PC-3 (cell line): ENCODE results near the gene FOXK2. TPM values are rescaled to one million over a fixed set of nuclear protein-coding genes. Genes with fewer than 3 reads are reported as not detected.
"Not testable (repeated sequence)": the region's sequence is repeated elsewhere in the genome, so short reads cannot be mapped to it uniquely, and the experiment has no call there.

Experiments
- ATAC-seq: fragments of 200-7000 bp; cut with Tn5 transposase; 2 replicates; pipeline ENCODE4 v1.9.1; 2020; ENCODE audit warnings: mild to moderate bottlenecking, moderate library complexity
- BruUV-seq: library from RNA; stranded (reverse); fragments of 400-500 nt; replicated peaks from 2 replicates; lab custom pipeline; 2021; lab: Mats Ljungman, UMichigan
- CTCF ChIA-PET: fragments of 300-600 bp; sonication (Branson Sonifier 250); formaldehyde crosslinking; loops from one replicate; lab custom pipeline; 2022; ENCODE audit warnings: antibody characterized with exemption; lab: Charles Lee
- POLR2A ChIA-PET: fragments of 300-600 bp; sonication (Branson Sonifier 250); formaldehyde crosslinking; loops from one replicate; lab custom pipeline; 2022; ENCODE audit warnings: antibody characterized with exemption; ENCODE audit not compliant: unreplicated experiment; lab: Charles Lee
- DNase-seq: peaks from one replicate; pipeline ENCODE4 v3.0.0-alpha.2; 2015
- H2AFZ ChIP-seq: fragments of 300-600 bp; sonication (generic); 2 replicates; pipeline ENCODE4 v1.6.0; 2016; ENCODE audit warnings: antibody characterized with exemption, low read length
- H3F3A ChIP-seq: fragments of 300-600 bp; sonication (generic); one replicate; pipeline ENCODE4 v1.6.0; 2017; ENCODE audit warnings: antibody characterized with exemption, low read length, control low read depth, mild to moderate bottlenecking; ENCODE audit not compliant: unreplicated experiment
- H3K27ac ChIP-seq: fragments of 300-600 bp; sonication (generic); 2 replicates; pipeline ENCODE4 v1.5.1; 2016; ENCODE audit warnings: mild to moderate bottlenecking, low read length
- H3K27me3 ChIP-seq: fragments of 300-600 bp; sonication (generic); 2 replicates; pipeline ENCODE4 v1.6.1; 2016; ENCODE audit warnings: low read length, mixed read lengths
- H3K36me3 ChIP-seq: fragments of 300-600 bp; sonication (generic); 2 replicates; pipeline ENCODE4 v1.6.1; 2016; ENCODE audit warnings: low read depth, mixed run types, low read length, mixed read lengths
- H3K4me1 ChIP-seq: fragments of 300-600 bp; sonication (generic); 2 replicates; pipeline ENCODE4 v1.5.1; 2016; ENCODE audit warnings: low read length; ENCODE audit not compliant: insufficient read depth
- H3K4me2 ChIP-seq: fragments of 300-600 bp; sonication (generic); 2 replicates; pipeline ENCODE4 v1.6.0; 2016; ENCODE audit warnings: low read length
- H3K4me3 ChIP-seq: fragments of 300-600 bp; sonication (generic); 2 replicates; pipeline ENCODE4 v1.5.1; 2016; ENCODE audit warnings: mild to moderate bottlenecking, low read length, mixed read lengths
- H3K79me2 ChIP-seq: fragments of 300-600 bp; sonication (generic); 2 replicates; pipeline ENCODE4 v1.6.1; 2017; ENCODE audit warnings: low read length, mixed read lengths
- H3K9ac ChIP-seq: fragments of 300-600 bp; sonication (generic); 2 replicates; pipeline ENCODE4 v1.6.0; 2016; ENCODE audit warnings: mild to moderate bottlenecking, low read length
- H3K9me2 ChIP-seq: fragments of 300-600 bp; sonication (generic); replicated peaks from 2 replicates; pipeline ENCODE4 v1.6.1; 2016; ENCODE audit warnings: mixed run types, low read length, mixed read lengths
- H3K9me3 ChIP-seq: fragments of 300-600 bp; sonication (generic); 2 replicates; pipeline ENCODE4 v1.6.1; 2016; ENCODE audit warnings: low read length, mixed read lengths
- H4K20me1 ChIP-seq: fragments of 300-600 bp; sonication (generic); 2 replicates; pipeline ENCODE4 v1.6.1; 2016; ENCODE audit warnings: low read length, mixed read lengths
- EZH2 ChIP-seq: fragments of 300-600 bp; sonication (generic); IDR thresholded peaks from one replicate; pipeline ENCODE4 v1.6.1; 2017; ENCODE audit warnings: antibody characterized with exemption, mild to moderate bottlenecking, low read length; ENCODE audit not compliant: unreplicated experiment
- EZH2phosphoT487 ChIP-seq: fragments of 300-600 bp; sonication (generic); IDR thresholded peaks from 2 replicates; pipeline ENCODE4 v1.6.1; 2018; ENCODE audit warnings: mild to moderate bottlenecking, antibody characterized with exemption, low read length, borderline replicate concordance
- intact Hi-C: fragments of 100-400 bp; cut with micrococcal nuclease; formaldehyde crosslinking; loops from 2 replicates; pipeline ENCODE4 v1.9.0; 2023
- total RNA-seq: library from RNA; depleted of rRNA; stranded (reverse); fragments of >200 nt; gene quantifications from 2 replicates; pipeline ENCODE4 v1.2.3, GENCODE V29; 2014
- TF ChIP-seq, protein P1 (sequence below): fragments of 300-600 bp; sonication (generic); conservative IDR thresholded peaks from 2 replicates; pipeline ENCODE4 v1.5.1; 2017; ENCODE audit warnings: antibody characterized with exemption, low read depth, mild to moderate bottlenecking, low read length

The FOXK2 gene
- total RNA-seq, 1 experiment from 2014 or later = 60.5 TPM

DNA sequence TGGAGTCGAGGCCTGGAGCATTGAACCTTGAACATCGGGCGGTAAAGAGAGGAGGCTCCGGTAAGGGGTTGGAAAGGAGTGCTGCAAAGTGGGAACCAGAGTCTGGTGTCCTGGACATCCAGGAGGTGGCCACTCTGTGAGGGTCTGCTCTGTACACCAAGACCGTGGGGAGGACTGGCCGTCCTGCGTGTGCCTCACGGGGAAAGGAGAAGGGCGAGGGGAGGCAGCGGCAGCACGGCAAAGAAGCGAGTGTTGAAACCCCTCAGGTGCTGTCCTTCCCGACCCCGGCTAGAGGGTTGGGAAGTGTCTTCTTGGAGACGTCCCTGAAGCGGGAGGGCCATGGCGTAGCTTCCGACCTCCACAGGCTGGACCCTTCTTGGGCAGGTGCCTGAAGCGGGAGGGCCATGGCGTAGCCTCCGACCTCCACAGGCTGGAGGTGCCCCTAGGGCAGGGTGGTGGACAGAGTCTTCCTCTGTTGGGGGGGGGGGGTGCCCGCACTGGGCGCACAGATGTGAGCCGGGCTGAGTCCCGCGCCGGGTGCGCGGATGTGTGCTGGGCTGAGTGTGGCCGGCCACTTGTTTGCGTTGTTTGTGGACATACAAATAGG, 42.0 kb downstream of the FOXK2 start:
- intact Hi-C loops = no loop called here
- Histone ChIP-seq H3K9ac (no peak overlapping the region), H3K27me3 (no peaks in the 10 kb centered on the region), H3F3A (peaks cover 3% of the 10 kb centered on the region), H4K20me1 (peaks cover 48% of the 10 kb centered on the region), H3K4me2 (no peak overlapping the region), H3K9me2 (no peaks in the 10 kb centered on the region), H3K79me2 (peaks cover 93% of the 10 kb centered on the region), H3K4me1 (no peaks in the 10 kb centered on the region; the same call in 1 of the 2 replicates), H2AFZ (no peak overlapping the region), H3K9me3 (no peaks in the 10 kb centered on the region), H3K4me3 (no peak overlapping the region), H3K36me3 (peaks cover 18% of the 10 kb centered on the region), H3K27ac (no peak overlapping the region)
- no TSS peak for BruUV-seq
- DNase-seq = no peak
- no peak for ATAC-seq
- CTCF ChIA-PET = no interaction called here
- no peak for TF ChIP-seq EZH2phosphoT487
- POLR2A ChIA-PET = no interaction called here

DNA sequence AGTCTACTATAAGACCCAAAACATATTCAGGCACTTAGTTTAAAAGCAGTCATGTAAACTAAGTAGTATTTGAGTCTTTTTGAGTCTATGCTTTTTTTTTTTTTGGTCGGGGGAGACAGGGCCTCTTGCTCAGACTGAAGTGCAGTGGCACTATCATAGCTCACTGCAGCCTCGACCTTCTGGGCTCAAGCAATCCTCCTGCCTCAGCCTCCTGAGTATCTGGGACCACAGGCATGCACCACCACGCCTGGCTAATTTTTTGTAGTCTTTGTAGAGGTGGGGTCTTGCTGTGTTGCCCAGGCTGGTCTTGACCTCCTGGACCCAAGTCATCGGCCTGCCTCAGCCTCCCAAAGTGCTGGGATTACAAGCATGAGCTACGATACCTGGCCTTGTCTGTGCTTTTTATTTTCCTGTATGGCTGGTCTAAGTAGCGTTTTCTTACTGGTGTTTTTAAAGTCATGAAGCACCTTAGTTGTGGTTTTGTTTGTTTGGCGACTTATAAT, 43.2 kb downstream of the FOXK2 start:
- Histone ChIP-seq H3K36me3 (peaks cover 25% of the 10 kb centered on the region), H4K20me1 (peaks cover 55% of the 10 kb centered on the region), H3K79me2 (peaks cover 97% of the 10 kb centered on the region)
- ATAC-seq, intact Hi-C loops, CTCF ChIA-PET, H3F3A ChIP-seq, H3K9me3 ChIP-seq, H3K27me3 ChIP-seq, DNase-seq, POLR2A ChIA-PET, H3K4me1 ChIP-seq, BruUV-seq, H3K27ac ChIP-seq, H2AFZ ChIP-seq, H3K4me3 ChIP-seq, H3K9me2 ChIP-seq, H3K9ac ChIP-seq, H3K4me2 ChIP-seq: not testable (repeated sequence)

DNA sequence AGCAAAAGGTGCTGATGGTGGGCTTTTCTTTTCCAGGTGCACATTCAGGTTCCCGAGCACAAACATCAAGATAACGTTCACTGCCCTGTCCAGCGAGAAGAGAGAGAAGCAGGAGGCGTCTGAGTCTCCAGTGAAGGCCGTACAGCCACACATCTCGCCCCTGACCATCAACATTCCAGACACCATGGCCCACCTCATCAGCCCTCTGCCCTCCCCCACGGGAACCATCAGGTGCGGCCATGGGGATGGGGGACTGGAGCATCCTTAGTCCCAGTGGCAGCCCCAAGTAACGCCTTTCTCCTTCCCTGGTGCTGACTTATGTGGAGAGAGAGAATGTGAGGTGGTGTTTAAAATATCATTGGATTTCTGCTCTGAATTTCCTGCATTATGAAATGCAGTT, 43.8 kb downstream of the FOXK2 start:
- peaks cover 31% of the 10 kb centered on the region for H3K36me3 ChIP-seq

DNA sequence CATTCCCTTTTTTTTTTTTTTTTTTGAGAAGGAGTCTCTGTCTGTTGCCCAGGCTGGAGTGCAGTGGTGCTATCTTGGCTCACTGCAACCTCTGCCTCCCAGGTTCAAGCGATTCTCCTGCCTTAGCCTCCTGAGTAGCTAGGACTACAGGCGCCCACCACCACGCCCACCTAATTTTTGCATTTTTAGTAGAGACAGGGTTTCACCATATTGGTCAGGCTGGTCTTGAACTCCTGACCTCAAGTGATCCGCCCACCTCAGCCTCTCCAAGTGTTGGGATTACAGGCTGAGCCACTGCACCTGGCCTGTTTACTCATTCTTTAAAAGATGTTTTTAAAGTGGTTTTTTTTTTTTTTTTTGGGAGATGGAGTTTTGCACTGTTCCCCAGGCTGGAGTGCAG, 44.2 kb downstream of the FOXK2 start:
- BruUV-seq, H3K4me3 ChIP-seq, POLR2A ChIA-PET, ATAC-seq, H3K9ac ChIP-seq, H3K9me3 ChIP-seq, H3K27ac ChIP-seq, H3F3A ChIP-seq, CTCF ChIA-PET, H3K9me2 ChIP-seq, H3K27me3 ChIP-seq, H3K4me2 ChIP-seq, intact Hi-C loops, DNase-seq, H2AFZ ChIP-seq: not testable (repeated sequence)
- Histone ChIP-seq H4K20me1 (peaks cover 59% of the 10 kb centered on the region), H3K36me3 (peaks cover 34% of the 10 kb centered on the region), H3K4me1 (peaks cover 12% of the 10 kb centered on the region), H3K79me2 (peaks cover 97% of the 10 kb centered on the region)

More for the DNA sequence above, 43.8 kb downstream of the FOXK2 start:
- intact Hi-C loops = no loop called here
- no peaks in the 10 kb centered on the region for H3K9me3 ChIP-seq
- H3K27me3 ChIP-seq = no peaks in the 10 kb centered on the region
- no TSS peak for BruUV-seq
- POLR2A ChIA-PET = no interaction called here
- H3F3A ChIP-seq = peaks cover 3% of the 10 kb centered on the region
- no peak overlapping the region for H3K27ac ChIP-seq
- peaks cover 97% of the 10 kb centered on the region for H3K79me2 ChIP-seq
- no peak overlapping the region for H3K4me3 ChIP-seq
- no peak for ATAC-seq
- no peak for TF ChIP-seq EZH2
- TF ChIP-seq, protein P1, sequence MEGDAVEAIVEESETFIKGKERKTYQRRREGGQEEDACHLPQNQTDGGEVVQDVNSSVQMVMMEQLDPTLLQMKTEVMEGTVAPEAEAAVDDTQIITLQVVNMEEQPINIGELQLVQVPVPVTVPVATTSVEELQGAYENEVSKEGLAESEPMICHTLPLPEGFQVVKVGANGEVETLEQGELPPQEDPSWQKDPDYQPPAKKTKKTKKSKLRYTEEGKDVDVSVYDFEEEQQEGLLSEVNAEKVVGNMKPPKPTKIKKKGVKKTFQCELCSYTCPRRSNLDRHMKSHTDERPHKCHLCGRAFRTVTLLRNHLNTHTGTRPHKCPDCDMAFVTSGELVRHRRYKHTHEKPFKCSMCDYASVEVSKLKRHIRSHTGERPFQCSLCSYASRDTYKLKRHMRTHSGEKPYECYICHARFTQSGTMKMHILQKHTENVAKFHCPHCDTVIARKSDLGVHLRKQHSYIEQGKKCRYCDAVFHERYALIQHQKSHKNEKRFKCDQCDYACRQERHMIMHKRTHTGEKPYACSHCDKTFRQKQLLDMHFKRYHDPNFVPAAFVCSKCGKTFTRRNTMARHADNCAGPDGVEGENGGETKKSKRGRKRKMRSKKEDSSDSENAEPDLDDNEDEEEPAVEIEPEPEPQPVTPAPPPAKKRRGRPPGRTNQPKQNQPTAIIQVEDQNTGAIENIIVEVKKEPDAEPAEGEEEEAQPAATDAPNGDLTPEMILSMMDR = no peak
- no peak for TF ChIP-seq EZH2phosphoT487
- no peak overlapping the region for H3K4me2 ChIP-seq
- peaks cover 9% of the 10 kb centered on the region for H3K4me1 ChIP-seq
- no peak for DNase-seq
- H3K9ac ChIP-seq = no peak overlapping the region
- CTCF ChIA-PET = no interaction called here
- H2AFZ ChIP-seq = no peak overlapping the region
- peaks cover 58% of the 10 kb centered on the region for H4K20me1 ChIP-seq
- no peaks in the 10 kb centered on the region for H3K9me2 ChIP-seq
